ENCODE data around the gene RPL19. TPM values are rescaled to one million over a fixed set of nuclear protein-coding genes. Genes with fewer than 3 reads are reported as not detected.

Gene RPL19
- total RNA-seq: 1,693 and 2,019 TPM in 2 replicates

DNA sequence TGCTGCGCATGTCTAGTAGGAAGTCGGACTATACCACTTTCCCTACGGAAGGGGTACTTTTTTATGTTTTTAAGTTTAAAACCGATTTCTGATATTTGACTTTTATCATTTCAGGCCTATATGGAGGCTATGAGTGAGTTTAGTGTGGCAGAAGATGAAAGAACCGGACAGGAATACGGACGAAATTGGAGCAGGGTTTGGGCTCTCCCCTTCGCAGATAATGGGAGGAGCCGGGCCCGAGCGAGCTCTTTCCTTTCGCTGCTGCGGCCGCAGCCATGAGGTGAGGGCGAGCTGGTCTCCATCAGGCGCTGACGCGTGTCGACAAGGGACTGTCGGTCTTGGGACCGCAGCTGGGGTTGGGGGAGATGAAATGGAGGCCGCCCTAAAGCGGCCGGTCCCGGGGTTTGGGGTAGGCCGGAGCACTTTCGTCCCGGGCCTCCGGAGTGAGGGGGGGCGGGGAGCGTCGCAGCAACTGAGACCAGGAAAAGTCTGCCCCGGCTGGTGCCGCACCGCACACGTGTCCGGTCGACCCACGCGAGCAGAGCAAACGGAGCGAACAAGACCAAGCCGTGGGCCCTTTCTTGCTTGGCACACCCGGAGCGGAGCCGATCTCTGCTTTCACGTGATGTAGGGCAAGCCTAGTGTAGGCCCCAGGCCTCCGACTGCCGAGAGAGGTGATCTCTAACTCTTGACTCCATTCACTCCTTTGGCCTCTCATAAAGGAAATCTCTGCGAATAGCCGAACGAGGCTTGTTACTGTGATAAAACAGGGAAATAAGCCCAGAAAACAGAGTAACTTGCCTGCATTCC lies at the start of gene RPL19:
Gene RPL19 (plus strand): TSS at position 214 of the 810 bp plus-strand sequence. CDS start 62 bp downstream, at position 276.

DNA sequence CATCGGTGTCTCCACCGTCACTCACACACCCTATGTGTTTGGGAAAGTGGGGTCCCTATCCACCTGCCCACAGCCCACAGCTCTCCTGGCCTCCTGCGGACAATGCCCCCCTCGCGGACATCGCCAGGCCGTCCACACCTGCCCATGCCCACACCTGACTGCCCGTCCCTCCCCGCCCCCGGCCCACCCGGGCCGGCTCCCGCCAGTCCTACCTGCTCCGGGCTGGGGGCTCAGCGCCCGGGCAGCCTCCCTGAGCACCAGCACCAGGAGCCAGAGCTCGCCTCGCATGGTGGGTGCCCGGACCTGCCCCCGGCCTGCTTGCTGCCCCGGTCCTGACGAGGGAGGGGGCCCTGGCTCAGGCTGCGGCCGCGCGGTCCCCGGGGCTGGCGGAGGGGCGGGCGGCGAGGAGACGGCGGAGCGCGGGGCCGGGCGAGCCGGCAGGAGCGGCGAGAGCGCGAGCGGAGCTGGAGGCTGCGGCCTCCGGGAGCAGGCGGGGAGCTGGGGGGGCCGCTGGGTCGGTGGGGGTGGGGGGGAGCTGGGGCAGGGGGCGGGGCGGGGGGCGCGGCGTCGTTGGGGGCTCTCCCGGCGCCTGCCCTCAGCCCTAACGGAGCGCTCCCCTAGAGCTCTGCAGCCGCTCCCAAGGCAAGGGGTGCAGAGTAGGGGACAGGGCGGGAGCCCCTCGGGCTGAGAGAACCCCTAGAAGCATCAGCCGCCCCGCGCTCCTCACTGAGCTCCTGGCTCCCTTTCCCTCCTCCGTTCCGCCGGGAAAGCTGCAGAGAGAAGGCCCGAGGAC lies 48.7 kb upstream of the RPL19 start, which contains the start of gene PLXDC1:
Gene PLXDC1 (minus strand): TSS at position 488 of the 793 bp plus-strand sequence. CDS start 200 bp downstream, at position 288.

DNA sequence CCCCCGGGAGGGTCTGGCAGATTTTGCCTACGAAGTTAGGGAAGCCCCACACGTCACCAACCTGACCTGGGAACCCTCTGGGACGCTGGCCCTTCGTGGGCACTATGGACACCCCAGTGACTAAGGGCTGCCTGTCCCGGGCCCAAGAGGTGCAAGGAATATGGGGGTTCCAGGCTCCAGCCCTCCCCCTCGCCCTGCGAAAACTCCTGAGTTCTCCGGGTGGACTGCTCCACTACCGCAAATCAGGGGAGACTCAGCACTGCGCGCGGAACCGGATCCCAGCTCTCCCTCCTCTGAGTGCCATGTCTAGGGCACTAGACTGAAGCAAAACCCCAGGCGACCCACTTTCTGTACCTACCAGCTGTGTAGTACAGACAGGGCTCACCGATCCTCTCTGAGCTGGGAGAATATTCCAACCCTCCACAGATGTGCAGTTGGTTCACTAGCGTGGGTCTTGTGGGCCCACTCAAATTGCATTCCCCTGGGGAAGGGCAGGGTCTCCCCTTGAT lies 34.2 kb upstream of the RPL19 start, which contains the start of gene ARL5C:
Gene ARL5C (minus strand): TSS at position 321 of the 509 bp plus-strand sequence. CDS start 401 bp downstream, outside the sequence.

DNA sequence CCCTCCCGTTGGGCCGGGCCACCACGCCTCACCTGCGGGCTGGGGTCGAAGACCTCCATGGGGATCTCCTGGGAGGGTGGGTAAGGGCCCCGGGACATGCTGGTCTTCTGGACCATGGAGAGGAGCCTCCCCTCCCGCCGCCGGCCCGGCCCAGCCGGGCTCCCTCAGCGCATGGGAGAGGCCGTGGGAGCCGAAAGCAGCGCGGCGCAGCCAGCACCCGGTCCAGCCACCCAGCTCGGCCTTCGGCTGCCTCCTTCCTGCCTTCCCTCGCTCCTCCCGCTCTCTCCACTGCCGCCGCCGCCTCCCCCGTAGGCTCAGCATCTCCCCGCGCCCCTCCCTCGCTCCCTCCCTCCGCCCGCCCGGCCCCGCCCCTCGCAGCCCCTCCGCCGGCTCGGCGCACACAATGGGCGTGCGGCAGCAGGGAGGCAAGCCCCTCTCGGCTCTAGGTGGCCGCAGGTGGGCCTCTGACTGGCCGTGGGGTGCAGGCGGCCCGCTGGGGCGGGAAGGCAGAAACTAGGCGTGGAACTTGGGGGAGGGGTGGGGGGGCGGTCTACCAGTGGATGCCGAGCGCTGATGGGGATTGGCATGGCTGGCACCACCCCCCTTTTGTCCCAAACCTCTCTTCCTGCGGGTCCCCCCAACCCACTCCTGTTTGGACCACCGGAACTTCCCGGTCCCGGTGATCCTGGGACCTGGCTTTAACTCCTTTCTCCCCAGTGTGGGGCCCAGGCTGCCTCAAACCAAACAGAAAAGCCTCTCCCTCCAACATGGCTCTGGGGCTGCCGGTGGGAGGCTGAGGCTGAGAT lies 2.5 kb upstream of the RPL19 start, which contains the start of gene CACNB1:
Gene CACNB1 (minus strand): TSS at position 290 of the 806 bp plus-strand sequence. CDS start 174 bp downstream, at position 116.

DNA sequence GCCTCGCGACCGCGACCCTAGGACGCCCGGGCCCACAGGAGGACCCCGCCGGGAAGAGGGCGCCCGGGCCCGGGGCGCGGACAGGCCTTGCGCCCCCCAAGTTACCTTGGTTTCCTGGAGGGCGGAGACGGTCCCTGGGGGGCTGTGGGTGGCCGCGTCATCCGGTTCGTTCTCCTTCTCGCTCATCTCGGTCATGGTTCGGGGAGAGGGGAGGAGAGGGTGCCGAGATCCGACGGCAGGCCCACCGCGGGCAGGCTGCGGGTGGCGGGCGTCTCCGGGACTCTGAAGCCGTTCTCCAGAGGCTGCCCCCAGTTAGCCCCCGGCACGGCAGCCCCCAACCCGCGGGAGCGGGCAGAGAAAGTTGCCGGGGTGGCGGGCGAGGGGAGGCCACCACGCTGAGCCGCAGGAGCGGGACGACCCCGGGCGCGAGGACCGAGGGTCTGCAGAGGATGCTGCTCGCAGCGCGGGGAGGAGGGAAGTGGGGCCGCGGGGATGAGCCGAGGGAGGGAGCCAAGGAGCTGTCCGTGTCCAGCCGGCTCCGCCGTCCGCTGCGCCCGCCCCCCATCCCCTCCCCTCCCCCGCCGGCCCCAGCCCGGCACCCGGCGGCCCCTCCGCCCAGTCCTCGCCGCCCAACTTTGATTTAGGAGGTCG lies 25.4 kb downstream of the RPL19 start, which contains the start of gene STAC2:
Gene STAC2 (minus strand): TSS at position 638 of the 651 bp plus-strand sequence. CDS start 443 bp downstream, at position 195.

Other genes with a start within 250 kb of the RPL19 start
- gene FBXO47, start 232.9 kb upstream of the RPL19 start, total RNA-seq: 0.11 TPM in 1 of 2 replicates, not detected in the other
- 0.11 TPM in 1 of 2 replicates, not detected in the other for gene PLXDC1, start 48.6 kb upstream of the RPL19 start, total RNA-seq
- not detected in 2 replicates for gene ARL5C, start 34.1 kb upstream of the RPL19 start, total RNA-seq
- 7.1 and 12.1 TPM in 2 replicates for gene CACNB1, start 2.6 kb upstream of the RPL19 start, total RNA-seq
- gene STAC2, start 25.7 kb downstream of the RPL19 start, total RNA-seq: not detected in 2 replicates
- gene FBXL20, start 201.3 kb downstream of the RPL19 start, total RNA-seq: 13.8 and 21.4 TPM in 2 replicates

All from uterine smooth muscle cell (primary cell).